Nephron progenitor cell (in vitro differentiated cells): Measurements from ENCODE around the gene SNRPA.
"Not testable (repeated sequence)": the region's sequence is repeated elsewhere in the genome, so short reads cannot be mapped to it uniquely, and the experiment has no call there.

ENCODE experiments used
- DNase-seq: peaks from one replicate; pipeline ENCODE4 v3.0.0; 2021
- H3K27ac Mint-ChIP-seq: 2 replicates; pipeline ENCODE4 v1.8.0; 2021; ENCODE audit warnings: mild to moderate bottlenecking, moderate library complexity, mixed read lengths
- H3K27me3 Mint-ChIP-seq: 2 replicates; pipeline ENCODE4 v1.8.0; 2021; ENCODE audit warnings: mild to moderate bottlenecking, low read depth, mixed read lengths; ENCODE audit not compliant: poor library complexity
- H3K36me3 Mint-ChIP-seq: 2 replicates; pipeline ENCODE4 v1.8.0; 2021; ENCODE audit warnings: low read depth, mixed read lengths
- H3K4me1 Mint-ChIP-seq: 2 replicates; pipeline ENCODE4 v1.8.0; 2021; ENCODE audit warnings: mixed read lengths
- H3K4me3 Mint-ChIP-seq: 2 replicates; pipeline ENCODE4 v1.8.0; 2021; ENCODE audit warnings: mild to moderate bottlenecking, moderate library complexity, mixed read lengths
- H3K9me3 Mint-ChIP-seq: 2 replicates; pipeline ENCODE4 v1.8.0; 2021; ENCODE audit warnings: mild to moderate bottlenecking, moderate library complexity, mixed read lengths
- TF ChIP-seq, protein P1 (sequence below): fragments of 200-600 bp; sonication (generic); IDR thresholded peaks from 2 replicates; pipeline ENCODE4 v1.5.0; 2021; ENCODE audit warnings: antibody characterized with exemption

SNRPA gene

GRCh38 chr19:40763963-40764362 is 13.0 kb downstream of the SNRPA start:
- no peaks in the 10 kb centered on the region for H3K27me3 Mint-ChIP-seq
- peaks cover 71% of the 10 kb centered on the region for H3K36me3 Mint-ChIP-seq
- H3K9me3 Mint-ChIP-seq = no peaks in the 10 kb centered on the region
- peak overlapping the region; percentile 27 for H3K27ac Mint-ChIP-seq
- H3K4me1 Mint-ChIP-seq = no peaks in the 10 kb centered on the region
- TF ChIP-seq, protein P1, sequence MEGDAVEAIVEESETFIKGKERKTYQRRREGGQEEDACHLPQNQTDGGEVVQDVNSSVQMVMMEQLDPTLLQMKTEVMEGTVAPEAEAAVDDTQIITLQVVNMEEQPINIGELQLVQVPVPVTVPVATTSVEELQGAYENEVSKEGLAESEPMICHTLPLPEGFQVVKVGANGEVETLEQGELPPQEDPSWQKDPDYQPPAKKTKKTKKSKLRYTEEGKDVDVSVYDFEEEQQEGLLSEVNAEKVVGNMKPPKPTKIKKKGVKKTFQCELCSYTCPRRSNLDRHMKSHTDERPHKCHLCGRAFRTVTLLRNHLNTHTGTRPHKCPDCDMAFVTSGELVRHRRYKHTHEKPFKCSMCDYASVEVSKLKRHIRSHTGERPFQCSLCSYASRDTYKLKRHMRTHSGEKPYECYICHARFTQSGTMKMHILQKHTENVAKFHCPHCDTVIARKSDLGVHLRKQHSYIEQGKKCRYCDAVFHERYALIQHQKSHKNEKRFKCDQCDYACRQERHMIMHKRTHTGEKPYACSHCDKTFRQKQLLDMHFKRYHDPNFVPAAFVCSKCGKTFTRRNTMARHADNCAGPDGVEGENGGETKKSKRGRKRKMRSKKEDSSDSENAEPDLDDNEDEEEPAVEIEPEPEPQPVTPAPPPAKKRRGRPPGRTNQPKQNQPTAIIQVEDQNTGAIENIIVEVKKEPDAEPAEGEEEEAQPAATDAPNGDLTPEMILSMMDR = no peak
- H3K4me3 Mint-ChIP-seq = no peak overlapping the region
- DNase-seq = no peak

GRCh38 chr19:40766385-40766784 is 15.4 kb downstream of the SNRPA start:
- Mint-ChIP-seq H3K36me3 (peaks cover 71% of the 10 kb centered on the region), H3K27ac (peak overlapping the region; percentile 78)
- H3K9me3 Mint-ChIP-seq = not testable (repeated sequence)

GRCh38 chr19:40768869-40769268 is 17.9 kb downstream of the SNRPA start:
- H3K36me3 Mint-ChIP-seq = peaks cover 55% of the 10 kb centered on the region
- peak overlapping the region; percentile 39 for H3K27ac Mint-ChIP-seq
- H3K27me3 Mint-ChIP-seq = no peaks in the 10 kb centered on the region

More at GRCh38 chr19:40766385-40766784, 15.4 kb downstream of the SNRPA start:
- H3K4me1 Mint-ChIP-seq, H3K4me3 Mint-ChIP-seq, H3K27me3 Mint-ChIP-seq, DNase-seq: not testable (repeated sequence)

GRCh38 chr19:40771101-40771862 is 20.3 kb downstream of the SNRPA start:
- not testable (repeated sequence) for H3K9me3 Mint-ChIP-seq, H3K4me1 Mint-ChIP-seq, DNase-seq, H3K27me3 Mint-ChIP-seq, H3K4me3 Mint-ChIP-seq
- Mint-ChIP-seq H3K27ac (peak overlapping the region; percentile 83), H3K36me3 (peaks cover 32% of the 10 kb centered on the region)

More at GRCh38 chr19:40768869-40769268, 17.9 kb downstream of the SNRPA start:
- Mint-ChIP-seq H3K4me1 (no peaks in the 10 kb centered on the region), H3K9me3 (no peaks in the 10 kb centered on the region), H3K4me3 (no peak overlapping the region)
- TF ChIP-seq, protein P1 = no peak
- no peak for DNase-seq

GRCh38 chr19:40774916-40775631 is 24.1 kb downstream of the SNRPA start, which contains the start of gene MIA:
TSS of gene MIA (plus strand) at chr19:40775521. CDS start at chr19:40775543, 22 bp downstream.
- TF ChIP-seq, protein P1 = no peak

GRCh38 chr19:40775632-40776022 is 24.6 kb downstream of the SNRPA start:
- Mint-ChIP-seq H3K4me1 (peaks cover 24% of the 10 kb centered on the region), H3K4me3 (peak overlapping the region; percentile 65), H3K27me3 (peaks cover 2% of the 10 kb centered on the region), H3K27ac (no peak overlapping the region), H3K36me3 (peaks cover 16% of the 10 kb centered on the region), H3K9me3 (no peaks in the 10 kb centered on the region)
- TF ChIP-seq, protein P1 = no peak
- no peak for DNase-seq

More at GRCh38 chr19:40774916-40775631, 24.1 kb downstream of the SNRPA start, which contains the start of gene MIA:
- Mint-ChIP-seq H3K27me3 (peaks cover 2% of the 10 kb centered on the region), H3K9me3 (no peaks in the 10 kb centered on the region), H3K4me1 (peaks cover 23% of the 10 kb centered on the region), H3K27ac (peak within 1 kb of the TSS; percentile 82), H3K4me3 (peak within 1 kb of the TSS; percentile 65), H3K36me3 (peaks cover 19% of the 10 kb centered on the region)
- DNase-seq = no peak
